ENCODE measurements around the gene MLPH.

The MLPH gene

GRCh38 chr2:237495521-237496117 lies 8.6 kb downstream of the MLPH start:
- DNase-seq (ENCODE audit: low read depth in 2 of 2) = no peak
- no peak overlapping the region for H3K4me3 ChIP-seq (replicated peaks in 1 of 2; ENCODE audit: low read depth in 2 of 2, low read length in 2 of 2)
- TF ChIP-seq, protein P1, sequence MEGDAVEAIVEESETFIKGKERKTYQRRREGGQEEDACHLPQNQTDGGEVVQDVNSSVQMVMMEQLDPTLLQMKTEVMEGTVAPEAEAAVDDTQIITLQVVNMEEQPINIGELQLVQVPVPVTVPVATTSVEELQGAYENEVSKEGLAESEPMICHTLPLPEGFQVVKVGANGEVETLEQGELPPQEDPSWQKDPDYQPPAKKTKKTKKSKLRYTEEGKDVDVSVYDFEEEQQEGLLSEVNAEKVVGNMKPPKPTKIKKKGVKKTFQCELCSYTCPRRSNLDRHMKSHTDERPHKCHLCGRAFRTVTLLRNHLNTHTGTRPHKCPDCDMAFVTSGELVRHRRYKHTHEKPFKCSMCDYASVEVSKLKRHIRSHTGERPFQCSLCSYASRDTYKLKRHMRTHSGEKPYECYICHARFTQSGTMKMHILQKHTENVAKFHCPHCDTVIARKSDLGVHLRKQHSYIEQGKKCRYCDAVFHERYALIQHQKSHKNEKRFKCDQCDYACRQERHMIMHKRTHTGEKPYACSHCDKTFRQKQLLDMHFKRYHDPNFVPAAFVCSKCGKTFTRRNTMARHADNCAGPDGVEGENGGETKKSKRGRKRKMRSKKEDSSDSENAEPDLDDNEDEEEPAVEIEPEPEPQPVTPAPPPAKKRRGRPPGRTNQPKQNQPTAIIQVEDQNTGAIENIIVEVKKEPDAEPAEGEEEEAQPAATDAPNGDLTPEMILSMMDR (IDR thresholded peaks at IDR 0.05; ENCODE audit: low read depth, low read length) = no peak

DNA sequence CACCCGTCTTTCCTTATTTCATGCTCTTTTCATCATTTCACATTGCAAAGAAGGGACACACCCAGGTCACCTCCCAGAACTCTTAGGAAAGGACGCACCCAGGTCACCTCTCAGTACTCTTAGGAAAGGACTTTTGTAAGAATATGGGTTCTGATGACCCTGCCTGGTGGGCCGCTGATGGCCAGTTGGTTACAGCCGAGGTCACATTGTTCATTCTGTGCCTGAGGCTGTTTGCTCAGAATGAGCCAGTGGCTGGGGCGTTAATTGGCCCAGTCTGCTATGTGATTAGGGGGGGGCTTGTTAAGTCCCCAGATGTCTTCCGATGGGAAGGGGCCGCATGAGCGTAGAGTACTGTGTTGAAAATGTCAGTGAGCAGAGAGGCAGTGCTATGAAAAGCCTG lies 9.4 kb downstream of the MLPH start:
- TF ChIP-seq, protein P1 (IDR thresholded peaks at IDR 0.05; ENCODE audit: low read depth, low read length) = no peak
- DNase-seq (ENCODE audit: low read depth in 2 of 2) = no peak
- H3K4me3 ChIP-seq (replicated peaks in 1 of 2; ENCODE audit: low read depth in 2 of 2, low read length in 2 of 2) = no peak overlapping the region

GRCh38 chr2:237497009-237497837 lies 10.2 kb downstream of the MLPH start:
- peak in 1 of 2 donors; percentile 23 for DNase-seq (ENCODE audit: low read depth in 2 of 2)
- H3K4me3 ChIP-seq (replicated peaks in 1 of 2; ENCODE audit: low read depth in 2 of 2, low read length in 2 of 2) = no peak overlapping the region
- TF ChIP-seq, protein P1 (IDR thresholded peaks at IDR 0.05; ENCODE audit: low read depth, low read length) = no peak

DNA sequence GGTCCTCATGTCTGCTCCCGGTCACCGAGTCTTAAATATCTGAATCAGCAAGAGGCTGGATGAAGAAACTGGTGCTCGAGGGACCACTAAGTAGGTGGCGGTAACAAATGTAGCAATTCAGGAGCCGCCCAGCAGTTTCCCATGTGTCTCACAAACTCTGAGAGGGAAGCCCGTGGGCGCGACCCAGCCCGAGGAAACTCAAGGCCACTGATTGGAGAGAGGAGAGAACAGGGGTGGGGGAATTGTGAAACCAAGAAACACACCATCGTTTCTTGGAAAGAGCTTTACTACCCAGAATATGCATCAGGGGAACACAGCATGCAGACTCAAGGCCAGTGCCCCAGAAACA lies 10.8 kb downstream of the MLPH start:
- H3K4me3 ChIP-seq (replicated peaks in 1 of 2; ENCODE audit: low read depth in 2 of 2, low read length in 2 of 2) = no peak overlapping the region
- DNase-seq (ENCODE audit: low read depth in 2 of 2) = peak; percentile 26 to 58
- TF ChIP-seq, protein P1 (IDR thresholded peaks at IDR 0.05; ENCODE audit: low read depth, low read length) = no peak

GRCh38 chr2:237498341-237498740 lies 11.3 kb downstream of the MLPH start:
- TF ChIP-seq, protein P1 (IDR thresholded peaks at IDR 0.05; ENCODE audit: low read depth, low read length) = no peak
- H3K4me3 ChIP-seq (replicated peaks in 1 of 2; ENCODE audit: low read depth in 2 of 2, low read length in 2 of 2) = no peak overlapping the region
- DNase-seq (ENCODE audit: low read depth in 2 of 2) = peak; percentile 15 to 32

DNA sequence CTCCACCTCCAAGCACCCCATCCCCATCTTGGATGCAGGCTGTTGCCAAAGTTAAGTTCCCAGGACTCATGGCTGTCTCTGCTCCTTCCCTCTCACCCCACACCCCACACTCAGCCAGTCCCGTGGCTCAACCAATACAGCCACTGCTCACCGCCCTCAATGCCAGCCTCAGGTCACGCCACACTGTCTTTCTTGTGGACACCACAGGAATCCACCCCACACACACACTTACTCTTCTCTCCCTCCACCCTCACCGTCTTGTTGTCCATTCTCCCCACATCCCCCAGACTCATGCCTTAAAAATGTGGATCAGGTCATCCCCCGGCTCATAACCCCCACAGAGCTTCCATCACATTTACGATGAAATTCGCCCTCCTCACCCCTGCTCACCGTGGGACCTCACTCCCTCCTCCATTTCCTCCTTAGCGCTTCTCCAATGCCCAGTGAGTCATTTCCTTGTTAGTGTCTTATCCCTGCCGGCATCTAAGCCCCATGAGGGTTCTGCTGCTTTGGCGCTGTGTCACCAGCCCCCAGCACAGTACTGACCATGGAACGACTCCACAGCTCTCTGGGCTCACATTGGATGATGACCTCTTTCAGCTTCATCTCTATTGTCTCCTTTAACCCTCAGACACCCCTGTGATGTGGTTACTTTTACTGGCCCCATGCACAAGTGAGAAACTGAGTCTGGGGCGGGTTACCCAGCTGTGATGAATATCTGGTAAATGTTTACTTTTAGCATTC lies 13.8 kb downstream of the MLPH start:
- TF ChIP-seq, protein P1 (IDR thresholded peaks at IDR 0.05; ENCODE audit: low read depth, low read length) = no peak
- no peak overlapping the region for H3K4me3 ChIP-seq (replicated peaks in 1 of 2; ENCODE audit: low read depth in 2 of 2, low read length in 2 of 2)
- peak; percentile 90 to 99 for DNase-seq (ENCODE audit: low read depth in 2 of 2)

Measured in cardiac fibroblast (primary cell).